Memory B cell (primary cell): ENCODE results near the gene SPRTN.

Experiments used
- ATAC-seq: fragments of 150-1000 bp; cut with Tn5 transposase; 2 replicates; pipeline ENCODE4 v1.10.0; 2021; ENCODE audit warnings: low read depth, mild to moderate bottlenecking, moderate library complexity
- DNase-seq, 2 donors: peaks; one replicate each; pipeline ENCODE4 v3.0.0; 2022; ENCODE audit warnings: low spot score in 2 of 2
- H3K27ac Mint-ChIP-seq: one replicate; pipeline ENCODE4 v1.8.0; 2022; ENCODE audit warnings: mild to moderate bottlenecking, moderate library complexity, mixed read lengths
- H3K27me3 Mint-ChIP-seq: one replicate; pipeline ENCODE4 v1.8.0; 2022; ENCODE audit warnings: mixed read lengths
- H3K36me3 Mint-ChIP-seq: one replicate; pipeline ENCODE4 v1.8.0; 2022; ENCODE audit warnings: mild to moderate bottlenecking, mixed read lengths
- H3K4me1 Mint-ChIP-seq: one replicate; pipeline ENCODE4 v1.8.0; 2022; ENCODE audit warnings: mixed read lengths
- H3K4me3 Mint-ChIP-seq: one replicate; pipeline ENCODE4 v1.8.0; 2022; ENCODE audit warnings: mild to moderate bottlenecking, moderate library complexity, mixed read lengths
- H3K9me3 Mint-ChIP-seq: one replicate; pipeline ENCODE4 v1.8.0; 2022; ENCODE audit warnings: mixed read lengths

Gene SPRTN

DNA sequence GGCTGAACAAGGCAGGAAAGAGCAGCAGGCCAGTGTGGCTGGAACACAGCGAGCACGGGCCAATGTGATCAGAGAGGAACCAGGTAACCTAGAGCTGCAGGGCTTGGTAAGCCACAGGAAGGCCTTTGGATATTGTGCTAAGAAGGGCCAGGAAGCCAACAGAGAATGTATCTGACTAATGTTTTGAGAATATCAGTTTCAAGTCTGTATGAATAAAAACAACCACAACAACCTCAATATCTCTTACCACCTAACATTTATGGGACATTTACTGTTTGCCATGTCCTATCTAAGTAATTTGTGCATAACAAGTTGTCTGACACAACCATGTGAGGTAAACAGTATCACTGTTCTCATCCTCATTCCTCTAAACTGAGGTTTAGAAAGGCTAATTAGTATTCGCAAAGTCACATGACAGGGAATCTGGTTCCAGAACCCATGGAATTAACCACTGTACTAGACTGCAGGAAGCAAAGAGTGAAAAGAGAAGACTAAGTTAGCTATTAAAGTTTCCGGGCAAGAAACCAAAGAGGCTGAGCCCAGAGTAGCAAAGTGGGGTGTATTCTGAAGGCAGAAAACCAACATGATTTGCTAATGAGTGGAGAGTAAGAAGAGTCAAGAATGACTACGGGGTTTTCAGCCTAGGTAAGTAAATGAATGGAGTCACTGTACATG is 38.9 kb downstream of the SPRTN start:
- Mint-ChIP-seq H3K4me3 (no peak overlapping the region), H3K36me3 (peaks cover 5% of the 10 kb centered on the region), H3K4me1 (peaks cover 29% of the 10 kb centered on the region), H3K9me3 (no peaks in the 10 kb centered on the region), H3K27me3 (no peaks in the 10 kb centered on the region), H3K27ac (peak overlapping the region; percentile 1)
- ATAC-seq, result no peak
- no peak for DNase-seq

DNA sequence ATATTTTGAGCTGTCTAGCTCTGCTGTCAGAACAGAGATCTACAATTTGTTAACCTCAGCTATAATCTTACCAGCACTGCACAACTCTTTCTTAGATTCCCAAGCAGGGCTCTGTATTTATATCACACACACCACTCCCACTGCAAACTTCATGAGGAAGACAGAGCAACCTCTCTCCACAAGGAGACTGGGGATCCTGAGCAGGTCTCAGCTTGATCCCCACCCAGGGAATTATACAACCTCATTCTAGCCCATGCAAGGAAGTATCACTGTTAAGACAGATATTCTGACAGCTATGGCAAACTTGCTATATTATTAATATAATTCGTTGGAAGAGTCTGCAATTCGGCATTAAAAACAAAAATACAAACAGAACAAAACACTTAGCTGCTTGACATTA is 43.6 kb downstream of the SPRTN start:
- Mint-ChIP-seq H3K4me3 (no peak overlapping the region), H3K27ac (no peak overlapping the region), H3K27me3 (no peaks in the 10 kb centered on the region), H3K36me3 (peaks cover 3% of the 10 kb centered on the region), H3K4me1 (peaks cover 24% of the 10 kb centered on the region), H3K9me3 (no peaks in the 10 kb centered on the region)
- ATAC-seq (no peak), DNase-seq (no peak)

DNA sequence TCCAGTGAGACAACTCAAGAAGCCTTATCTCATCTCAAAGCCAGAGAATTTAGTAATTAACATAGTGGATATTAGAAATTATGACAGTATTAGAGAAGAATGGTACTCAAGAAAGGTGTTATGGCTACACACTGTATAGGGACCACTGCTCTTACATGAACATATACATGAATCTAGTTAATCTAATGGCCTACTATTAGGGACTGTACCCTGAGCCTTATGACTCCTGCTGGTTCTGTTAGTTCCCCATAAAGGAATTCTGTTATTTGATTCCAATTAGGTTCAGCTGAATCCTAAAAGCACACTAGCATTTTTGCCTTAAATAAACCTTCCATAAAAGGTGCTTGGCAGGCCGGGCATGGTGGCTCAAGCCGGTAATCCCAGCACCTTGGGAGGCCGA is 44.3 kb downstream of the SPRTN start:
- Mint-ChIP-seq H3K27me3 (no peaks in the 10 kb centered on the region), H3K27ac (no peak overlapping the region), H3K4me3 (no peak overlapping the region), H3K9me3 (no peaks in the 10 kb centered on the region), H3K36me3 (peaks cover 3% of the 10 kb centered on the region), H3K4me1 (peaks cover 19% of the 10 kb centered on the region)
- no peak for ATAC-seq
- DNase-seq, result no peak

DNA sequence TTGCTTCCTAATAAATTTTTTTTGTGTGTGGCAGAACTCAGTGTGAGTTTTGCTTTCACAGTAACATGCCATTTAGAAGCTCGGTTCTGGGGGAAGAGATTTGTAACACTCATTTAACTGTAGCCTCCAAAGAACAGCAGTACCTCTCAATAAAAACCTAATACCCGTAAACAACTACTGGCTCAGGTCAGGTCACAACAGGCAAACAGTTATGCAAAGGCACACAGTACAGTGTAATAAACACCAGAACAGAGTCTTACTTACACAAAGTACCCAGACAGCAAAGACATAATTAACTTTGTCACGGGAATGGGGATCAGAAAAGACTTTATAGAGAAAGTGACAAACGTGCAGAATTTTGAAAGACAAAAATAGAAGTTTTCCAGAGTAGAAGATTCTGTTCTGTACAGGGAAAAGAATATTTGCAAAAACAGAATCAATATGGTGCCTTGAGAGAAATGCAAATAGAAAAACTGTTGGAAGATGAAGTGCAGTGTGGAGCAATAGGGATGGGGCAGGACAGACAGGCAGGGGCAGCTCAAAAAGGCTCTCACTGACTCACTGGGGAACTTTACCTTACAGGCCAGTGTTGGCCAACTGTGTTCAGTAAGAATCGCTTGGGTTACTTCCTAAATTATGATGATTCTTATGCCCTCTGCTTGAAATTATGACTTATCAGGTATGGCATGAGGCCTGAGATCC is 45.2 kb downstream of the SPRTN start:
- Mint-ChIP-seq H3K4me1 (peaks cover 21% of the 10 kb centered on the region), H3K4me3 (no peak overlapping the region), H3K27ac (no peak overlapping the region), H3K27me3 (no peaks in the 10 kb centered on the region), H3K36me3 (peaks cover 7% of the 10 kb centered on the region), H3K9me3 (peaks cover 1% of the 10 kb centered on the region)
- no peak for DNase-seq
- no peak for ATAC-seq

DNA sequence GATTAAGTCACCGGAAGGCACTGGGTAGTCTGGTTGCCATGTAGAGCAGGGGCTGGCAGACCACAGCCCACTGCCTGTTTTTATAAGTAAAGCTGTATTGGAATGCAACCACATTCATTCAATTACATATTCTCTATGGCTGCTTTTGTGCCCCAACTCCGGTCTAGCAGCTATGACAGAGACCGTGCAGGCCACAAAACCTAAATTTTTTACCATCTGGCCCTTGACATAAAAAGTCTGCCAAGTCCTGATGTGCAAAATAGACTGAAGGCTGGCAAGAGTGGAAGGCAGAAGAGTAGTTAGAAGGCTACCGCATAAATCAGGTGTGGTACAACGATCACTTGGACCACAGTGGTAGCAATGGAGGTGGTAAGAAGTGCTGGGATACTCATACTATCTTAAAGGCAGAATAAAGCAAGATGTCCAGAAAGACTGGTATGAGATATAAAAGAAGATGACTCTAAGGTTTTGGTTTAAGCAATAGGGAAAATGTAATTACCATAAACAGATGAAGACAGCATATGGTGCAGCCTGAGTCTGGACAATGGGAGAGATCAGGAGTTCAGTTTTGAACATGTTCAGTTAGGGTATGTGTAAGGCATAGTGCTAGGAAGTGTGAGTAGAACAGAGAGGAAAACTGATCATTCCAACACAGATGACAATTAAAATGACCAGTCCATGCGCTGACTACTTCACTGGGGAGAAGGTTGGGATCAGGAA is 46.8 kb downstream of the SPRTN start:
- ATAC-seq (no peak), DNase-seq (no peak)
- Mint-ChIP-seq H3K4me3 (no peak overlapping the region), H3K36me3 (peaks cover 5% of the 10 kb centered on the region), H3K27ac (no peak overlapping the region), H3K27me3 (no peaks in the 10 kb centered on the region), H3K4me1 (peaks cover 10% of the 10 kb centered on the region), H3K9me3 (peaks cover 1% of the 10 kb centered on the region)

DNA sequence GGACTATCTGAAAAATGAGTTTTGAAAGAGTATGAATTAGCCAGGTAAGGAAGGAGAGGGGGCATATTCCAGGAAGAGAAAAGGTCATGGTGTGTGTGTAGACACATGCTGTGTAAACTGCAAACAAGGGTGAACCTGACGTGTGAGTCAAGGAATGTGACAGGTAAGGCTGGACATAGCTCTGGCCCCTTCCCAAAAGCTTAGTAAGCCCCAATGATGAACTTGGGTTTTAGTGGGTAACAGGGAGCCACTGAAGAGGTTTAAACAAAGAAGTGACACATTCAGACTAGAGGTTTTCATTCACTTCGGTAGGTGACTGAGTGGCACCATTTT is 47.3 kb downstream of the SPRTN start:
- Mint-ChIP-seq H3K4me1 (peaks cover 12% of the 10 kb centered on the region), H3K27me3 (no peaks in the 10 kb centered on the region), H3K9me3 (peaks cover 1% of the 10 kb centered on the region), H3K36me3 (peaks cover 6% of the 10 kb centered on the region), H3K4me3 (no peak overlapping the region), H3K27ac (no peak overlapping the region)
- no peak for DNase-seq
- ATAC-seq, result no peak

DNA sequence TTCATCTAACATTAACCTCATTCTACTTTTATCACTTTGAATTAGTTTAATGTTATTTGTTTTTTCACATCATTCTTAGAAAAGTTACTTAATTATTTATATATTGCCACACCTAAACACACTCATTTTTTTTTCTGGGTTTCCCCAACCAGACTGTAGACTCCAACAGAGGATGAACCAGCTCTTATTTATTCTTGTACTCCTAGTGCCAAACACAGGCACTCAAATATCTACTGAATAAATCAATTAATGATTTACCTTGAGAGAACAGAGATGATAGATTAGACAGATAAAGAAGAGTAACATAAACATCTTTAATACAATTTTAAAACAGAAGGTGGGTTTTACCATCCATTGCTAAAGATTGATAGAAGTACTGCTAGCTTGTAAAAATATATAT is 48.4 kb downstream of the SPRTN start:
- Mint-ChIP-seq H3K27ac (no peak overlapping the region), H3K4me3 (no peak overlapping the region), H3K36me3 (peaks cover 6% of the 10 kb centered on the region), H3K9me3 (peaks cover 1% of the 10 kb centered on the region), H3K27me3 (no peaks in the 10 kb centered on the region), H3K4me1 (peaks cover 16% of the 10 kb centered on the region)
- ATAC-seq, result no peak
- DNase-seq, result no peak

DNA sequence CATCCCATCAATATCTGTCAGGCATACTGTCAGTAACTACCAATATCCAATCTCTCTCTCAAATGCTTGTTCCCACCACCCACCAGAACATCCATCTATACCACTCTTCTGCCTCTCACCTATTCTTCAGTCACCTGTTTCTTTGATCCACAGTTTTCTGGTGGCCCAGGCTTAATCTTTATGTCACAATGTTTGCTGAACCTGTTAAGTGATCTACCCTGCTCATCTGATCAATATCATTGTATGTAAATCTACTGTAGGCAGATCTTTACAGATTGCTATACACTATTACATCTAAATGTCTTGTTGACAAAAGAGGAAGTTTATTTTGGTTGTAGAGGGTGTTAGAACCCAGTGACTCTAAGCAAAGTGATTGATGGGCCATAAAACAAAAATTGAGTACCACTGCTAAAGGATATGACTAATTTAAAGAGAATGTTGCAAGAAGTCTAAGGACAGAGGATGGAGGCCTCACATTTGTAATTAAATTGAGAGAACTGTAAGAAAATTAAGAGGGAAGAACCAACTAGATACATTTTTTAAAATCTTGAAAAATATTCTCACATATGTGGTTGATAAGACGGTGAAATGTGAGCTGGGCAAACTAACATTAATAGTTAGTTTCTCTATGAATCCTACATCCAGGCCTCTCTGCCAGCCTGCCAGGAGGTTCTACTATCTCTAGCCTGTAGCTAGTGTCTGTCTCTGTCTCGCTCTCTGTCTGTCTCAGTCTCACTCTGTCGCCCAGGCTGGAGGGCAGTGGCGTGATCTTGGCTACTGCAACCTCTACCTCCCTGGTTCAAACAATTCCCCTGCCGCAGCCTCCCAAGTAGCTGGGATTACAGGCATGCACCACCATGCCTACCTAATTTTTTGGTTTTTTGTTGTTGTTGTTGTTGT is 49.9 kb downstream of the SPRTN start:
- Mint-ChIP-seq H3K9me3 (peaks cover 1% of the 10 kb centered on the region), H3K27ac (peak overlapping the region; percentile 29), H3K36me3 (peaks cover 6% of the 10 kb centered on the region), H3K4me1 (peaks cover 21% of the 10 kb centered on the region), H3K4me3 (no peak overlapping the region), H3K27me3 (no peaks in the 10 kb centered on the region)
- DNase-seq (no peak), ATAC-seq (no peak)

DNA sequence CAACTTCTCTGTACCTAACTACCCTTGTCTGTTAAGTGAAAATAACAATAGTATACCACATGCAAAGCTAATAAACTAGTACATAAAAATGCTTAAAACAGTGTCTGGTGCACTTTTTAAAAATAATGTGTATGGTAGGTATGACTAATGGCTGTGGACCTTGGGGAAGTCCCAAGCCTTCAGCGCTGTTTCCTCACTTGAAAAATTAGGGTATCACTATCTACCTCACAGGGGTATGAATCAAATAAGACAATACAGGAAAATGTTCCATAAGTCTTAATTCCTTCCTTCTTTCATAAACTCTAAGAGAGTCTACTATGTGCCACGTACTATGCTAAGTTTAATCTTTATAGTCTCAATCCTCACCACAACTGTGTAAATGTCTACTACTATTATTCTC is 52.0 kb downstream of the SPRTN start:
- H3K4me1 Mint-ChIP-seq, result peaks cover 31% of the 10 kb centered on the region
- peaks cover 1% of the 10 kb centered on the region for H3K9me3 Mint-ChIP-seq
- DNase-seq, result no peak
- H3K4me3 Mint-ChIP-seq, result no peak overlapping the region
- ATAC-seq, result no peak
- peaks cover 8% of the 10 kb centered on the region for H3K36me3 Mint-ChIP-seq
- no peaks in the 10 kb centered on the region for H3K27me3 Mint-ChIP-seq
- no peak overlapping the region for H3K27ac Mint-ChIP-seq

DNA sequence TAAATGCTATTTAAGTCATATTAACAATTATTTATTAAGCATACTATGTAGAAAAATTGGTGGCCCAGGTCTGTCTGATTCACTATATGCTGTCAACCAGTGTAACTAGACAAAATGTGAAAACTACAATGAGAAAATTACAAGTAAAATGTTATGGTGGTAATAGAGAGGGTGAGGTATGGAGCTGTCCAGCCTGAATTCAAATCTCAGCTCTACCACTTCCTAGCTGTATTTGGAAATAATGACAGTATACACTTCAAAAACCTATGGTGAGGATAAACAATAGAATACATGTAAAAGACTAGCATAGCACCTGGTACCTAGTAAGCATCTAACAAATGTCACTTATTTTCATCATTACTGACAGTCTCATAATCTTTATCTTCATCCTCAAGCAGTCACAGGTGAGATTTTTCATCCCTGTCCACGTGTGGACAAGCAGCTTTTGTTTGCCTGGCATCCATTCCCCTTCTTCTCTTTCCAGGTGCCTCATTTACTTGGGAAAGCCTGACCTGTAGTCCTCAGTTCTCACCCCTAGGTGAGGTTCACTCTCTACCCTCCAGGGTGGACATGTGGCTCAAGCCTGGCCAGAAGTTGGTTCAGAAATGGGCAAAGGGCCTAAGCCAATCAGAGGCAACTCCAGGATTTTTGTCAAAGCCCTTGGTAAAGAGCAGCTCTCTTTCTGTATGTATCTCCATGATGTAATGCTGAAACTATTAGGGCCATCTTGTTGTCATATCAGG is 54.5 kb downstream of the SPRTN start:
- DNase-seq (no peak), ATAC-seq (no peak)
- peaks cover 43% of the 10 kb centered on the region for H3K4me1 Mint-ChIP-seq
- H3K27ac Mint-ChIP-seq, result no peak overlapping the region
- H3K27me3 Mint-ChIP-seq, result no peaks in the 10 kb centered on the region
- H3K36me3 Mint-ChIP-seq, result peaks cover 9% of the 10 kb centered on the region
- no peak overlapping the region for H3K4me3 Mint-ChIP-seq
- peaks cover 1% of the 10 kb centered on the region for H3K9me3 Mint-ChIP-seq

DNA sequence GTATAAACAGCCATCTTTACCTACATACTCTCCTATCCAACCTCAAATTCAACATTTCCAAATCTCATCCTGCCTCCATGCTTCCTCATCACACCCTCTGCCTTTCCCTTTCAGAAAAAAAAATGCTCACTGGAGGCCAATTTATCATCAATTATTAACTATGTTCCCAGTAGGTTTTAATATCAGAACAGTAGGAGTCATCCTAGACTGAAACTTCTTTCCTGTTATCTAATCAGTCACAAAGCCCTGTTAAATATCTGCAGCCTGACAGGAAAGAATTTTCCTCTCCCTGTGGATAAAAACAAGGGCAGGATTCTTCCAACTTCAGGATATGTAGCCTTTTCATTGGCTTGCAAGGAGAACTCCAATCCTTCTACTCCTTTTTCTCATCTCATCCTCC is 55.6 kb downstream of the SPRTN start:
- DNase-seq (no peak), ATAC-seq (no peak)
- Mint-ChIP-seq H3K4me3 (no peak overlapping the region), H3K4me1 (peaks cover 44% of the 10 kb centered on the region), H3K9me3 (no peaks in the 10 kb centered on the region), H3K27ac (no peak overlapping the region), H3K27me3 (no peaks in the 10 kb centered on the region), H3K36me3 (peaks cover 10% of the 10 kb centered on the region)

DNA sequence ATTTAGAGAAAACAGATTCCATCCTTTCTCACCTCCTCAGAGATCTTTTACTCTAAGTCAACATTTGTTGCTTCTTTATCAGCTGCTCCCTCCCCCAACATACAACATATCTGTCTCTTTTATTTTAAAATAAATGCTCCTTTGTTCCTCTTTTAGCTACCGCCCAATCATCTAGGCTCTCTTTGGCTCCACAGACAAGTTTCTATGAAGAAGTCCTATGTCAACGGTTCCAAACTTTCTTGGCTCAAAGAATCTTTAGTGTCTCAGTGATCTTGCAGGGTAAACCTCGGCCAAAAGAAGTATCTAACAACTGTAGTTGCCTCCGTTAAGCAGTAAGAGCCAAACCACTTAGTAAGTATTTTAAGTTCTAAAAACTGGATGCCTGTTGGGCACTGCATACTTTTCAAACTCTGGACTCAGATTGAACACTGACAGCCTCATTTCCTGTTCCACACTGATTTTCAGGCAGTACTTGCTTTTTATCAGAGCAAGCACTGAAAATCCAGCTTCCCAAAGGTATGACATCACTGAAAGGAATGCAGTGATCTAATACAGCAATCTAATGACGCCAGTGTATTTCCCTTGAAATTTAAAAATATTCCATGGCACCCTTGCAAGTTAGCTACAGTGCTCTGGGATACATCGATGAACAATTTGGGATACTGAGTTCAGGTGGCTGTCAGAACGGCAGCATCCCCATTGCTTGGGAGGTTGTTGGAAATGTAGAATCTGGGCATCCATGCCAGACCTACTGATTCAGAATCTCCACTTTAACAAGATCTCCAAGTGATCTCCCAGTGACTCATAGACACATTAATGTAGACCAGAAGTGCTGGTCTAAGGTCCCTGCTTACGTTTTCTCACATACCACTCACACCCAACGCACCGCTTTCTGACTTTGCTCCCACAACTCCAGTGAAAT is 57.2 kb downstream of the SPRTN start:
- peak overlapping the region; percentile 56 for H3K27ac Mint-ChIP-seq
- peaks cover 11% of the 10 kb centered on the region for H3K36me3 Mint-ChIP-seq
- no peaks in the 10 kb centered on the region for H3K9me3 Mint-ChIP-seq
- DNase-seq (no peak), ATAC-seq (peak; percentile 53)
- H3K4me3 Mint-ChIP-seq, result no peak overlapping the region
- H3K27me3 Mint-ChIP-seq, result no peaks in the 10 kb centered on the region
- peaks cover 47% of the 10 kb centered on the region for H3K4me1 Mint-ChIP-seq
